GM18870 (cell line): Measurements from ENCODE around the gene WIZ.

Experiments used
- ATAC-seq: cut with Tn5 transposase; IDR thresholded peaks from one replicate; pipeline ENCODE4 v1.9.1; 2021; ENCODE audit warnings: moderate library complexity; ENCODE audit not compliant: unreplicated experiment

The WIZ gene

DNA sequence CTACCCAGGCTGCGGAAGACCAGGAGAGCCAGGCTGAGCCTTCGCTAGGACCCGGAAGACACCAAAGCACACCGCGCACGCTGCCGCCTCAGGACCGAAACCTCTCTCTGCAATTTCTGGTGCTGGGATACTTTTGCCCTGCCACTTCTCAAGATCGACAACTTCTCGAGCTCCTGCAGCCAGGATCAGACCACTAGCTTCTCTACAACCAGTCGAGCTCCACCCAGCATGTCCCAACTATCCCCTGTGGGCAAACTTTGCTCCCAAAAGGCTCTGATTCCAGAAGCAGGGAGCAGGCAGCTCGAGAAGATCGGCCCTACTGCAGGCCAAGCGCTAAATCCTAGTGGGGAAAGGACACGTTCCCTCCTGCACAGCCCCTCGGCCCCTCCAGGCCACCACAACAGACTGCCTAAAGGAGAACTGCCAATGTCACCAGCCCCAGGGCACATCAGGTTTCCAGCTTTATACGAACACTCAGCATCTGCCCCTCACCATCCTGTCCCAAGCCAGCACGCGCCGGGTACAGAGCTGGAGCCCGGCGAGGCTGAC is 71.1 kb downstream of the WIZ start:
- ATAC-seq: no peak

DNA sequence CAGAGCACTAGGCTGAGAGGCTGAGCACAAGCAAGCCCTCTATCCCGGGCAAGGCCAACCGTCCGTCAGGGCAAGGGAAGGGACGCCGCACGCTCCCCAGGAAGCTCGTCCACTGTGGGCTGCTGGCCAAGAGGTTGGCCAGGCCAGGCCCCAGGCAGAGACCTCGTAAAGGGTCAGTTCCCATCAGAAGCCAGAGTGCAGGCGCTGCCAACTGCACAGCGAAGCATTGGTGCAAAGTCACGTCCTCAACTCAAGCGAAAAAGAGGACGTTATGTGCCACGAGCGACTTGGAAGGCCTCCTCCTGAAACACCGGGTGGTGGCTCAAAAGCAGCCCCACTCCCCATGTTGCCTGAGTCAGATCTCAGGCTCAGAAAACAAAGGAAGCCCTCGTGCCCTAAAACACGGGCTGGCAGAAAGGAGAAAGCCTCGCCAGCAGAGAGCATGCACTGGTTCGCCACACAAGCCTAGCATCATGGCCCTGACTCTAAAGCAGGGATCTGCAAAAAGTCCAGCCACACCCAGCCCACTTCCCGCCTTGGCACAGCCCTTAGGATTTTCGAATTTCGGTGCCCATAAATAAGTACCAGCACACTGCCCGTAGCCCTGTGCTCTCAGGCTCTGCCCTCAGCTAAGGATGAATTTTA is 74.8 kb downstream of the WIZ start:
- ATAC-seq: no peak

DNA sequence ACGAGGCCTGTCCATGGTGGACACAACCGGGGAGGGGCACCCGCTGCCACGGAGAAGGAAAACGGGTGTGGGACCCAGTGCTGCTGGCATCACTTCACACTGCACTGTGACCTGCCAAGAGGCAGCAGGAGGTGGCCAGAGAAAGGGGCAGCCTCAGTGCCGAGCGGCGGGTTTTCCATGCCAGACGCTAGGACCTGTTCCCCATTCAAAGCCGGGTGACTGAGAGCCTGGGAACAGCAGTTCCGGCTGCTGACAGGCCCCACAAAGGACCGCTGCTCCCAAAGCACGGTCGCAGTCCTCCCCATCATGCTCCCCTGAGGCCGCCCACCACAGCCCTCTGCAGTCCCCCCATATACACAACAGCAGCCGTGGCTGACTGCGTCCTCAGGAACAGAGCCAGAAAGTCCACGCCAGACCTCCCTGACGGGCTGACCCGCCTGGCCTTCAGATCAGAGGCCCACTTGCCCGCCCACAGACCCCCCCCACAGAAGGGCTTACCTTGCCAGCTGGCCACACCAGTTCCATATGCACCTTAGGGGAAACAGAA is 75.6 kb downstream of the WIZ start:
- ATAC-seq: no peak

DNA sequence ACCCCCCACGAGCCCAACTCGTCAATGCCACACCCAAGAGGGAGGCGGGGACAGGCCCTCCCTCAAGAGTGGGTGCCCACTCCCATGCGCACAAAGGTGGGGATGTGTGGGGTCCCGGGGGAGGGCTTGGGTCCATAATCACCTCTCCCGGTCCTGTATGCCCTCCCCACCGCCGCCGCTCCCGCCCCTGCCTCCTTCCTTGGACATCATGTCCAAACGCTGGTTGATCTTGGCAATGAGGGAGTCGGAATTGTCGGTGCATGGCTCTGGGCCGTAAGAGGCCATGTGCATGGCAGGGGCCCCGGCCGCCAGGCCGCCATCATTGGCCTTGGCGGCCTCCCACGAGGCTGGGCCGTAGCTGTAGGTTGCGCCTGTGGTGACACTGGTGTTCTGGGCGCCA is 76.1 kb downstream of the WIZ start:
- ATAC-seq: no peak

DNA sequence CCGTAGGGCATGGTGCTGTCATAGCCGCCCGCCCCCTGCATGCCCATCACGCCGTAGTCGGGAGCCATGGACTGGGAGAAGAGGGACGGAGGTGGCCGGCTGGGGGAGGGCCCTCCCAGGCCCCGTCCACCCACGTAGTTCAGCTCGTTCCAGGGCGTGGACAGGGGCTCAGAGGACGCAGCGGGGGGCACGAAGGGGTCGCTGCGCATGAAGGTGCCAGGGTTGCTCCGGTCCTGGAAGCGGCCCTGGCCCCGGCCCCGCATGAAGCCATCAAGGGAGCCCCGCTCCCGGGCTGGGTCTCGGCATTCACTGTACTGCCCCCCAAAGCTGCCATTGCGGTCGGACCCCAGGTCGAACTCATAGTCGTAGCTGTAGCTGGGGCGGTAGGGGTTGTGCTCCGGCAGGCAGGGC is 76.9 kb downstream of the WIZ start:
- no peak for ATAC-seq

DNA sequence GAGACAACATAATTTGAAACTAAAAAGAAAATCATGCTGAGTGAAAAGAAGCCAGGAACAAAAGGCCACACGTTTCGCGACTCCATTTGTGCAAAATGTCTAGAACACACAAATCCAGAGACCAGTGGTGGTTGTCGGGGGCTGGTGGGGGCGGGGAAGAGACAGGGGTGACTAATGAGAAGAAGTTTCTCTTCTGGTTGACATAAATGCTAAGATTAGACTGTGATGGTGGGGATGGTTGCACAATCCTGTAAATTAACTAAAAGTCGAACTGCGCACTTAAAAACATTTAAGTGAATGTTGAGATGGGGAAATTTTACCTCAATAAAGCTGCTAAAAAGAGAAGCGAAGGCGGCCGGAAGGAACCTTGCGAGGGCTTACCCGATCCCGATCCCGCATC is 77.3 kb downstream of the WIZ start:
- ATAC-seq: no peak

DNA sequence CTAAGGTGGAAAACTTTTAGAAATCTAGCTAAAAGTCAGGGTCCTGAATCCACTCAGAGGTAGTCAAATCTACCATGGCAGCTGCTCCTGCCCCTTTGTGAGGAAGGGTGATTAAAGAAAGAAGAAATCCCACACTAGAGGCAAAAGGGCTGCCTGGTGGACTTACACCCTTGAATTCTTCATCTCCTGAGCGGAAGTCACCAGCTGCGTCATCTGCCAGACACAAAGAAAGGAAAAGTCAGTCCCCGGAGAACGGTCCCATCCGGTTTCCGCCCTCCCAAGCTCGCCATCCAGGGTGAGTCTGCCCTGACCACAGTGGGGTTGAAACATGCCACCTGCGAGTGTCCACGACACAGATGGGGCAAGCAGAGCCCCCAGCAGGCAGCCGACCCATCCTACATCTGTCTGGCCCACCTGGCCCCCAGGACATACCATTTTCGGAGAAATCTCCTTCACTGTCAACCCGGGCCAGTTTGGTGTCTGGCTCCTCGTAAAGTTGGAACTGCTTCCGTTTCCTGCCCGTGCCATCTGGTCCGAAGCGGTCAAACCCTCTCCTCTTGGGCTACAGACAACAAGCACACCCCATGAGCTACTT is 77.9 kb downstream of the WIZ start:
- no peak for ATAC-seq

DNA sequence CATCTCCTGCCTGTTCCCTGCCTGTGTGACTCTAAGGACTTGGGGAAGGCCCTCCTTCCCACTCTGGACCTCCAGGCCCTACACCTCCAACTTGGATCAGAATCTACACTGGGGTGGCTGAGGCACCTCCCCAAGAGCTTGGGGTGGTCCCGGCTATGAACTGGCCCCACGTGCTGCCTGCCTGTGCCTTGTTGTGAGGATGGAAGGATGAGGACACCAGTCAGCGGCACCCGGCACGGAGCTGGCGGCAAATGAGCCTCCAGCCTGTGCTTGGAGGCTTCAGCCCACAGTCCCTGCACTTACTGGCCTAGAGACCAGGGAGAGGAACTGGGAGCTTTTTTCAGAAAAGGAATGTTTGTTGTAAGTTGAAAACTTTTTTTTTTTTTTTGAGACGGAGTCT is 78.6 kb downstream of the WIZ start:
- no peak for ATAC-seq
